Stomach (tissue), 4 donors: ENCODE data around the gene TEDC2.

Experiments used
- CTCF ChIP-seq, 7 experiments: fragments of 450-650 bp in 4 of 7; fragments of 200-600 bp in 3 of 7; sonication (generic) in 3 of 7; IDR thresholded peaks; one replicate each; pipeline ENCODE4 v1.5.1; 2016 to 2019; ENCODE audit warnings: antibody characterized with exemption in 7 of 7, control low read depth in 2 of 7, mild to moderate bottlenecking in 1 of 7
- EP300 ChIP-seq: sonication (generic); formaldehyde crosslinking; IDR thresholded peaks from one replicate; pipeline ENCODE4 v1.6.1; 2017; ENCODE audit warnings: antibody characterized with exemption
- POLR2A ChIP-seq, 4 donors: fragments of 450-650 bp; IDR thresholded peaks; one replicate each; pipeline ENCODE4 v1.6.1; 2016; ENCODE audit warnings: antibody characterized with exemption in 4 of 4, control low read depth in 2 of 4, mild to moderate bottlenecking in 1 of 4, moderate library complexity in 1 of 4

- no peak for TF ChIP-seq CTCF (IDR thresholded peaks at IDR 0.05)
- no peak for TF ChIP-seq EP300
- TF ChIP-seq POLR2A (IDR thresholded peaks at IDR 0.05) = no peak
Measured at GRCh38 chr16:2424061-2425007, 35.6 kb upstream of the TEDC2 start.
